Brain pericyte (primary cell): Measurements from ENCODE around the gene TMEM223.
"Not testable (repeated sequence)": the region's sequence is repeated elsewhere in the genome, so short reads cannot be mapped to it uniquely, and the experiment has no call there.

ENCODE experiments used
- DNase-seq: peaks from one replicate; pipeline ENCODE4 v3.0.0-alpha.2; 2012; ENCODE audit warnings: low read depth, low spot score

Gene TMEM223, protein sequence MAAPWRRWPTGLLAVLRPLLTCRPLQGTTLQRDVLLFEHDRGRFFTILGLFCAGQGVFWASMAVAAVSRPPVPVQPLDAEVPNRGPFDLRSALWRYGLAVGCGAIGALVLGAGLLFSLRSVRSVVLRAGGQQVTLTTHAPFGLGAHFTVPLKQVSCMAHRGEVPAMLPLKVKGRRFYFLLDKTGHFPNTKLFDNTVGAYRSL

DNA sequence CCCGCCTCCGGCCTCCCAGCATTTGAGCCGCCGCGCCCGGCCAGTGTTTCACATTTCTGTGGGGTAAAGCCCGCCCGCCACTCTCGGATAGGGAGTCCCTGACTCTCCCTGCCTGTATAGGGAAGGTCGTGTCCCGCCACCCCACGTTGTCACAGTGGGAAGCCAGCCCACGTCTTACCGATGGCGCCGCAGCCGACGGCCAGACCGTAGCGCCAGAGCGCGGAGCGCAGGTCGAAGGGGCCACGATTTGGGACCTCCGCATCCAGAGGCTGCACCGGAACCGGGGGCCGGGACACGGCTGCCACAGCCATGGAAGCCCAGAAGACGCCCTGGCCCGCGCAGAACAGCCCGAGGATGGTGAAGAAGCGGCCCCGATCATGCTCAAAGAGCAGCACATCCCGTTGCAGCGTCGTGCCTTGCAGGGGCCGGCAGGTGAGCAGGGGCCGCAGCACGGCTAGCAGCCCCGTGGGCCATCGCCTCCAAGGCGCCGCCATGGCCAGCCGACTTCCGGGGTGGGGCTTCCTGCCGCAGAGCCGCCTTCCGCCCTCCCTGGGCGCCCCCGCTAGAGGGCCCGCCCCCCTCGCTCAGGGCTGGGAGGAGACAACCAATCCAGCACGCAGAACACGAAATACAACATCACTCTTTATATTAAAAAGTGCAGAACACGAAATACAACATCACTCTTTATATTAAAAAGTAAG, at the start of gene TMEM223:
TMEM223 (minus strand) TSS at position 506 of the 701 bp plus-strand sequence; CDS start at position 494, 12 bp downstream.
- DNase-seq, result no peak

DNA sequence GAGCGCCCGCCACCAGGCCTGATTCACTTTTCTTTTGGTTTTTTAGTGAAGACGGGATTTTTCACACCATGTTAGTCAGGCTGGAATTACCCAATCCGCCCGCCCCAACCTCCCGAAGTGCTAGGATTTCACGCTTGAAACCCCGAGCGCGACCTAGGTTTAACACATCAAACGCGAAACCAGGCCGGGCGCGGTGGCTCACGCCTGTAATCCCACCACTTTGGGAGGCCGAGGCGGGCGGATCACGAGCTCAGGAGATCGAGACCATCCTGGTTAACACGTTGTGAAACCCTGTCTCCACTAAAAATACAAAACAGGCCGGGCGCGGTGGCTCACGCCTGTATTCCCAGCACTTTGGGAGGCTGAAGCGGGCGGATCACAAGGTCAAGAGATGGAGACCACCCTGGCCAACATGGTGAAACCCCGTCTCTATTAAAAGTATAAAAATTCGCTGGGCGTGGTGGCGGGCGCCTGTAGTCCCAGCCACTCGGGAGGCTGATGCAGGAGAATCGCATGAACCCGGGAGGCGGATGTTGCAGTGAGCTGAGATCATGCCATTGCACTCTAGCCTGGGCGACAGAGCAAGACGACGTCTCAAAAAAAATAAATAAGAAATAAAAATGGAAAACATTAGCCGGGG, 49.0 kb upstream of the TMEM223 start:
- not testable (repeated sequence) for DNase-seq

DNA sequence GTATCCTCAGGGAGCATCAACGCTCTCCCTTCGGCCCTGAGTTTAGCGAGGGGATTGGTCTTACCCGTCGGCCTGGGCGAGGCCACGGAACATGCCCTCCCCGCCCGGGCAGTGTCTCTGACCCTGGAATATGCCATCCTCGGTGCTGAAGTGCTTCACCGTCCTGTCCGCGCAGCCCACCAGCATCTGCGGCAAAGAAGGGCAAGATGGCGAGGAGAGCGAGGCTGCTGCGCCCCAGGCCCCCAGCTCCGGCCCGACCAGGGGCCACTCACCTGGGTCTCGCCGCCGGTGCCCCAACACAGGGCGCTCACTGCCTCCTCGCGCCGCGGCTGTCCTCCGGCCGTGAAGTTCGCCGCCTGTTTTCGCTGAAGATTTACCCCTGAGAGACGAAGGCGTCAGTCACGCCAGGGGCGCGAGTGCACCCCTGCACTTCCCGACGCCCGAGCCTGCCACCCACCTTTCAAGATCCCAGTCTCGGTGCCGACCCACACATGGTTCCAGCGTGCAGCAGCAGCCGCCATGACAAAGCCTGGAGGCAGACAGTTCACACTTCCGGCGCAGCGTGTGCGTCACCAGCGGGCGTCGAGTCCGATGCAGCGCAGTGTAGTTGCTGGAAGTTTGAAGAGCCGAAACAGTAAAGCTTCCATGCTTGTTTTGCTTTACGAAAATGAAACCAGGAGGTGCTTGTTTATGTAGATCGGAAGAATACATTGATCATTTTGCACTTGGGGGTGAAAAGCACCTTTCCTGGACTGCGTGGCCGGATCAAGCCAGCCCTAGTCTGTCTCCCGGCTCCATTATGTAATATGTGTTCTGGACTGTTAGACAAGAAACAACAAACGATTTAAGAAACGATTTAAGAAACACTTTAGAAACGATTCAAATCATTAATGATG, 47.5 kb upstream of the TMEM223 start, which contains the start of gene WDR74:
WDR74 (minus strand) TSS at position 541 of the 896 bp plus-strand sequence; CDS start at position 521, 20 bp downstream.
- DNase-seq, result peak; percentile 75

DNA sequence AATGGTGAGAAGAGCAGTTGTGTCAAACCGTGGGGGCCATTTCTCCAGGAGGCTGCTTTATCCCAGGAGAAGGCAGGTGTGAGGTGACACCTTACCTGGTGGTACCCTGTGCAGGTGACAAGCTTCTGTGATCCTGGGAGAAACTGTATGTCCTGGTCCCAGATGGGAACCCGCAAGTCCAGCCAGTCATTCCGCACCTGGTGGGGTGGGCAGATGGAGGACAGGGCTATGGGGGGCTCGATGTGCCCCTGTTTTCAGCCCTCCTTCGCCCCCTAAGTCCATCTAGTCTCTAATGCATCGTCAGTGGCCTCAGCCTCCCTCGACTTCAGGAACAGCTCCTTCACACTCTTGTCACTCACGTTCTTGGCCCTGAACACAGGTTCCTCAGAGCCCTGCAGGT, 43.5 kb upstream of the TMEM223 start:
- no peak for DNase-seq

DNA sequence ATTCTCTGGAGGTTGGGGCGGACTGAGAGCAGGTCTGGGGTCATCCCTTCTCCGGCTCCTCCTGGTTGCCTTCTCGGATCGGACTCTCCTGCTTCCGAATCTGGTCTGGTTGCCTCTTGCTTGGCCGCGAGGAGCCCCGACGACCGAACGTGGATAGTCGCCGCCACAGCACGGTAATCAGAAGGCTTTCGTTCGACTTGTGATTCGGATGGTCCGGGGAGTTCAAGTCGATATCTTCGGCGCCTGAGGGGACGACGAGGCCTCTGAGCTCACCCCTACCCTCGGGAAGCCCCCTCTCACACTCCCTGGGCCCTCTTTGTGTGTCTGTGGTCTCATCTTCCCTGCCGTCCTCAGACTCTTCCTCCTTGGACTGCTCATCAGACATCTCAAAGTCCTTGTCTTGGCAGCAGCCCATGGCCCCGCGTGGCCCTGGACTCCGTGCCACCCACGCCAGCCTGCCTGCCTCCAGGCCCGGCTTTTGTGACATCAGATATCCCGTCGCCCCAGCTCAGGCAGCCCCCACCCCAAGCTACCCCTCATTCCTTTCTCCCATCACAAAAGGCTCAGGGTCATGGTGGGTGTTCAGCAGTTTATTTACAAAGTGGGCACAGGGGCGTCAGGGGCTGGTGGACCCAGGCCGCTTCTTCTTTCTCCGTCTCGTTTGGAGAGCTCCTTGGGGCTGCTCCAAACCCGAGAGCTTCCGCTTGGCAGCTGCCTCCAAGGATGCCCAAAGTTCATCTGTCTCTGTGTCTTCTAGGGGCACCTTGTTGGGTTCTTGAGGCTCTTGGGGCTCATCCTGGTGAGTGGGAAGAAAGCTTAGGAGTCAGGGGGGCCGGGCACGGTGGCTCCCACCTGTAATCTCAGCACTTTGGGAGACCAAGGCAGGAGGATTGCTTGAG, 40.8 kb upstream of the TMEM223 start, which contains the start of gene TEX54:
TEX54 (minus strand) TSS at position 506 of the 899 bp plus-strand sequence.
- DNase-seq, result peak; percentile 24

DNA sequence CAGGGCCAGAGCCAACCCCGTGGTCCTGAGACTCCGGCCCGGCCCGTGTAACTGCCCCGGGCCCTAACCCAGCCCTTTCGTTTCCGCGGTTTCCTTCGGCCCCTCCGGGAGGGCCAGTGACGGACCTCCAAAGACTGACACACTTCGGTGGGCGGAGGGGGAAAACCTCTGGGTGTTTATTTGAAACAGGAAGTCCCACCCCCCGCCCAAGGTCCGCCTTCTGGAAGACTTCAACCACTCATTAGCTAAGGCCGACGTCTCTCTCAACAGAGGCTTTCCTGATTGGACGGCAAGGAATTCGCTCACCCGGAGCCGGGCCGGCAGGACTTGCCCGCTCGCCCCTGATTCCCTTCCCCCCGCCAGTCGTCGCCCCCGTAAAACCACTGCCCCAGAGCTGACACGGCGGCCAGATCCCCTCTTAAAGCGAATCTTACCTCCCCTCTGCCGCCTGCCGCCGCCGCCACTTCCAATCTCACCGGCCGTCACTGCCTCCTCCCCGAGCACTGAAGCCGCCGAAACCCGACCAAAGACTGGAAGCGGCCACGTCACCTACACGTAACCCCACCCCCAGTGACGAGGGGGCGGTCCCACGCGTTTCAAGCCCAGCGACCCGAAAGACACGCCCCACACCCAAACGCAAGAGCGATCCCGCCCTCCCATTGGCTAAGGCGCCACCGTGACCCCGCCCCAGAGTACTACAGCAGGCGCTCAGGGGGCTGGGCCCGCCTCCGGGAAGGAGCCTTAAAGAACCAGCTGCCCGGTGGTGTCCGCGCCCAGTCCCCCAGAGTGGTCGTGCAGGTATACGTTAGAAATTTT, 39.9 kb upstream of the TMEM223 start, which contains the start of gene STX5:
STX5 (minus strand) TSS at position 532 of the 816 bp plus-strand sequence. CDS start 808 bp downstream, outside the sequence.
- peak; percentile 97 for DNase-seq

DNA sequence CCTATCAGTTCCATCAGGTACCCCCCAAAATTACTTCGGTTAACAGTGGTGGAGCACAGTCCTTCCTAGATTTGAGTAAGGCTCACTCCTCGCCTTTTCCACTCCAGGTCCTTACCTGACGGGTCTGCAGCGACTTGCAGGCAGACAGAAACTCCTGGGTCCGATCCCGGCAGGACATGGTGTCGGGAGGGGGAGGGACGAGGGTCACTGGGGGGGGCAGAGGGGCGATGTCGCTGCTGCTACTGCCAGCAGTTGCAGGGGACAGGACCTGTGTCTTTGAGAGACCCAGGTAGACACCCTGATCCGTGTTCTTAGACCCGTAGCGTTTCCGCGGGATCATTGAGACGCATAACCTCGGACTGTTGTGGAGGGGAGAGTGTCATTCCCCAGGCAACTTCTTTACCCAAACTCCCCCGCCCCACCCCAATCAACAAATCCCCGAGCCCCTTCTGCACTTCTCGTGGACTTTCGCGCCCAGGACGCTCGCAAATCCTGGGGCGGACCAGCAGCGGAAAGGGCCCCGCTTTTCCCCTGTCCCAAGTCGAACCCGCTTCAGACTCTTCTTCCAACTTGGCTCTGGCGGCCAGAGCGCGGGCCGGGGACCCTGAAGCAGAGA, 39.2 kb upstream of the TMEM223 start:
- DNase-seq, result no peak

DNA sequence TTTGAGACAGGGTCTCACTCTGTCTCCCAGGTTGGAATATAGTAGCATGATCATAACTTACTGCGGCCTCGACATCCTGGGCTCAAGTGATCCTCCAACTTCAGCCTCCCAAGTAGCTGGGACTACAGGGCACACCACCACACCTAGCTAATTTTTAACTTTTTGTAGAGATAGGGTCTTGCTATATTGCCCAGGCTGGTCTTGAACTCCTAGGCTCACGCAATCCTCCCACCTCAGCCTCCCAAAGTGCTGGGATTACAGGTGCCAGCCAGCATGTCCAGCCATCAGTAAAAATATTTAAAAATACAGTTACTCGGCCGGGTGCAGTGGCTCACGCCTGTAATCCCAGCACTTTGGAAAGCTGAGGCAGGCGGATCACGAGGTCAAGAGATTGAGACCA, 36.3 kb upstream of the TMEM223 start:
- not testable (repeated sequence) for DNase-seq

DNA sequence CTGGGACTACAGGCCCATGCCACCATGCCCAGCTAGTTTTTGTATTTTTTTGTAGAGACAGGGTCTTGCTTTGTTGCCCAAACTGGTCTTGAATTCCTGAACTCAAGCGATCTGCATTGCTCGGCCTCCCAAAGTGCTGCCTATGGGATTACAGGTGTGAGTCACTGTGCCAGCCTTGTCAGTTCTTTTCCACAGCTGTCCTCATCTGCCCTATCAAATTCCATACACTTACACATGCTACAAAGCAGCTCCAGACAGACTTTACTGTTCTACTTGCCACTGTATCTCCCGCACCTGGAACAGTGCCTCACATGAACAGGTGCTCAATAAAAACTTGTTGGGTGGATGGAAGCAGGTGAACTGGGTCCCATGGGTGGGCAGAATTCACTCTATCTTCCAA, 31.9 kb upstream of the TMEM223 start:
- DNase-seq, result no peak

DNA sequence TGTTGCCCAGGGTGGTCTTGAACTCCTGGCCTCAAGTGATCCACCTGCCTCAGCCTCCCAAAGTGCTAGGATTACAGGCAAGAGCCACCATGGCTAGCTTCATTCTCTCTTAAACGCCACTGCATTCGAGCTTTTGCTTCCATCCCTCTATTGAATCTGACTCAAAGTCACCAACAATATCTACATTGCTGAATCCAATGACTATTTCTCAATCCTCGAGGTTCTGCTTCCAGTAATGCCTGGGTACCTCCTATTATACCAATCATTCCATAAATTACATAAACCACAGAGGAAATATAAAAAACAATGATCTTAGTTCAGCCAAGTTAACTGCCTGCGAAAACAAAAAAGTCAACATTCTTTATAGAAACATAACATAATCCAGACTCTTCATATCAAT, 25.3 kb upstream of the TMEM223 start:
- DNase-seq, result no peak

DNA sequence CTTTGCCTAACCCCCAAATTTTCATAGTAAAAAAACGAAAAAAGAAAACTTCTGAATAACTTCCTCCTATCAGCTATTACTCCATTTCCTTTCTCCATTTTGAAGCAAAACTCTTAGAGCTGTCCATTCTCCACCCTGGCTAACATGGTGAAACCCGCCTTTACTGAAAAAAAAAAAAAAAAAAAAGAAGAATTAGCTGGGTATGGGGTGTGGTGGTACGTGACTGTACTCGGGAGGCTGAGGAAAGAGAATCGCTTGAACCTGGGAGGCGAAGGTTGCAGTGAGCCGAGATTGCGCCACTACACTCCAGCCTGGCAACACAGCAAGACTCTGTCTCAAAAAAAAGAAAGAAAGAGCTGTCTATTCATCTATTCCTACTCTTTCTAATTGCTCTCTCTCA, 24.8 kb upstream of the TMEM223 start:
- DNase-seq, result no peak

DNA sequence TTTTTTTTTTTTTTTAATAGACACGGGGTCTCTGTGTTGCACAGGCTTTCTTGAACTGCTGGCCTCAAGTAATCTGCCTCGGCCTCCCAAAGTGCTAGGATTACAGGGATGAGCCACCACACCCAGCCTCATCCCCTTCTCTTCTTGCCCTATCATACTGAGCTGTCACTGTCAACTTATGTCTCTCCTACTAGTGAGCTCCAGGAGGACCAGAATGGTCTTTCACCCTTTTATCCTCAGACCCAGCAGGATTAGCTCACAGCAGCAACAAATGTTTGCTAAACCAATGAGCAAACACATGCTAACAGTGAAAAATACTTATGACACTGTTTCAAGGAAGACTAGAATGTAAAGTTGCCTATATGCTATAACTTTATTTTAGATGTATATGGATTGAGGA, 19.9 kb upstream of the TMEM223 start:
- no peak for DNase-seq

DNA sequence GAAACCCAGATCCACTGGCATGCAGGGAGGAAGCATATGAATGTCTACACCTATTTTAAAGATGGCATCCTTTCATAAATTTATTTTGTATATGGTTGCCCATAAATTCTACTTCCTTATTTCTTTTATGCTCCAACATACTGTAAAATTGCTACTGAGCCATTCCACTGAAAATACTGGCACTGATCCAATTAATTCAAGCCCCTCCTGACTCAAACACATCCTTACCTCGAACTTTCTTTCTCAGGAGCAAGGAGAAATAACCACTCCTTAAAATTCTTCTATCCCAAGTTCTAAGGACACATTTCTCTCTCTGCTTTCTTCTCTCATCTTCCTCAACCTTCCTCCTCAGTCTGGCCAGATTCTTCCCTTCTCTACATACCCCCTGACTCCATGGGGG, 18.9 kb upstream of the TMEM223 start:
- no peak for DNase-seq

DNA sequence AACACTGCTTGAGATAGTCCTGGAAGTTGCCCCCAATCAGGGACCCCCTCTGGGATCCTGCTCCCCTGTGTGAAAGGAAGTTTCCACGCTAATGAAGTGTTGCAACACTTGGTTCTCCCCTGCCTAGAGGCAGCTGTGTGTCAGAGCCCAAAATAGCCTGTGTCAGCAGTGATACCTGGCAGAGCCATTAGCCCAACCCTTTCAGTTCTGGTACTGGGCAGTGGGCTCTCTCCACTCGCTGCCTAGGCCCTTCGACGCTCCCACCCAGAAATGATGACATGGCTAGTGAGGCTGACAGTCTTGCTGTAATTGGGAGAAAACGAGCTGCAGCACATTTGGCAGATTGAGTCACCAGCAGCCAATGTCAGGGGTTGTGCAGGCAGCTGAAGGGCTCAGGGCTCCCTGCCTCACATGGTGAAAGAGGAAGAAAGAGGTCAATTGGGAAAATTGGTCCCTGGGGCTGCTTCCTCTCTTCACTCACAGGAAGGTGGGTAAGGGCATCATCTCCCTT, 14.9 kb upstream of the TMEM223 start:
- no peak for DNase-seq

DNA sequence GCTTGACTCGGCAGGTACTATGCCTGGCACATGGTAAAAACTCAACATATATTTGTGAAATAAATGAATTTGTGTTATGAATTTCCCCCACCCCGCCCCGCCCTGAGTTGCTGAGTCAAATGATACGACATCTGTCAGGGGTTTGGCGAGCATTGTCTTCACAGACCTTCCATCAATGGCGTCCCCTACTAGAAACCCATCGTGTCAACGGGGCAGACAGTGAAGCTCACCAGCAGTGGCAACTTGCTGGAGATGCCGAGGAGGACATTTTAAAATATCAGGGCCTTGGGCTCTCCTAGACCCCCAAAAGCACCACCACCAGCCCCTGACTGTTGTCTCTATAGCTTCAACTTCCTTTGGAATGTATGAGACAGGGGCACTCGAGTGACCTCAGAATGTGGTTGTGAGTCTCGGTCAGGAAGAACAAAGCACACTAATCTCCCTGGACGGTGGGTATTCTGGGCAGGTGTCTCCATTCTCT, 14.2 kb upstream of the TMEM223 start:
- DNase-seq, result no peak

DNA sequence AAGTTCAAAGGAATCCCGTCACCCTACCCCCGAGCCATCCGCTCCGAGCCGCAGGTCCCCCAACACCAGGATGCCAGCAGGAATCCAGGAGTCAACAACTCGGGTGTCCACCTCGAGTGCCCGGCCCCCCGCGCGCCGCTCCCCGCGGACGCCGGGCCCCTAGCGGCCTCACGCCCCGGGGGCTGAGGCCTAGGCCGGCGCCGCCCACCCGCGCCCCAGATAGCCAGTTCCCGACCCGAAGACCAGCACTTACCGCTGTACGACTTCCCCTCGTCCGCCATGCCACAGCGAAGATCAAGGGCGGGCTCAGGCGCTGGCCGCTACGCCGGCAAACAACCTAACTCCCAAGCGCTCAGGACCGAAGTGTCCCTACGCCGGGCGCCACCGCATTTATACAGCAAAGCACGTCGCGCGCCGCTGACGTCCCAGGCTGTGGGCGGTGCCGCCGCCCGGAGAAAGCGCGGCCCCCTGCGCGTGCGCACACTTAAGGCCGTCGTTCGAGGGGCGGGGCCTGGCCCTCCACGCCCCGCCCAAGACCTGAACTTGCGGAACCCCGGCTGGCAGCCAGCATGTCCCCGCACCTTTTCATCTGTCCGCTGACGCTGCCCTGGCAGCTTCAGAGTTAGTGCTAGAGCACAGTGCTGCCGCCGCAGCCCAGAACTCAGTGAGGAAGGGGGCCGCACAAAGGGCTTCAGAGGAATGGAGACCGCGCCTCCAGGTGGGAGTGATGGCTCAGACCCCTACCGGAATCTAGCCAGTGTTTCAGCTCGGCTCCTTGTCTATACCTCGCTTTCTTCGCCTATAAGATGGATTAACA, 13.5 kb upstream of the TMEM223 start, which contains the start of gene NXF1:
NXF1 (minus strand) TSS at position 365 of the 817 bp plus-strand sequence; CDS start at position 281, 84 bp downstream.
- DNase-seq, result peak; percentile 89

DNA sequence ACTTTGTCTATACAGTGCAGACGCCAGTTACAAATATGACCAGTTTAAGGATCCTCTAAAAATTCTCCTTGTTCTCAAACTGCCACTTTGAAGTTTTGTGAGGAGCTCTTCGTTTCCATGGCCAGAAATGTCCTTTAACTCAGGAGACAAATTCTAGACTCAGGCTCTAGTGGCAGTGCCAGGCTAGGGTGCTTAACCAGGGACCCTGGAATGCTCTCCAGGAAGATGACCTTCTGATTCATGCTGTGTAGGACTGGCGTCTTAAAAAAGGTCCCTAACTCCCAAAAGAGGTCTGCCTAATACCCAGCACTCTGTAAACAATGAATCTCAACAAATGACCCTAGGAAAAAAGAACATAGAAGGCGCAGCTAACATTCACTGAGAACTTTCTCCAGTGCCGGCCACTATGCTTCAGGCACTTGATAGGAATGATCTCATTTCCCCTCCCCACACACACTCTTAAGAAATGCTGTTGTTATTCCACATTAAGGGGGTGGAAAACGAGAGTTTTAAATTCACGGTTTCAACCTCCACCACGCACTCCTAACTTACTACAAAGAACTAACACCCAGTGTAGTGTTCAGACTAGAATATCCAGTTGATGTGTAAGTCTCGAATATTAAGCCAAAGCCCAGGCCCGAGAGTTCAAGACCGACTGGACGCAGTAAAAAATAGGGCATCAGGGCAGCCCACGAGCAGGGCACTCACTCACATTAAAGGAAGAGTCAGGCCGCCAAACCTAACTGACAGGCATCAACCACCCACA, 12.7 kb upstream of the TMEM223 start:
- no peak for DNase-seq
